Right hindlimb (tissue), 1 donor: ENCODE data around the gene WNT8B.

ENCODE experiments used
- DNase-seq: peaks from one replicate; pipeline ENCODE4 v3.0.0-alpha.2; 2018

WNT8B gene, protein sequence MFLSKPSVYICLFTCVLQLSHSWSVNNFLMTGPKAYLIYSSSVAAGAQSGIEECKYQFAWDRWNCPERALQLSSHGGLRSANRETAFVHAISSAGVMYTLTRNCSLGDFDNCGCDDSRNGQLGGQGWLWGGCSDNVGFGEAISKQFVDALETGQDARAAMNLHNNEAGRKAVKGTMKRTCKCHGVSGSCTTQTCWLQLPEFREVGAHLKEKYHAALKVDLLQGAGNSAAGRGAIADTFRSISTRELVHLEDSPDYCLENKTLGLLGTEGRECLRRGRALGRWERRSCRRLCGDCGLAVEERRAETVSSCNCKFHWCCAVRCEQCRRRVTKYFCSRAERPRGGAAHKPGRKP

DNA sequence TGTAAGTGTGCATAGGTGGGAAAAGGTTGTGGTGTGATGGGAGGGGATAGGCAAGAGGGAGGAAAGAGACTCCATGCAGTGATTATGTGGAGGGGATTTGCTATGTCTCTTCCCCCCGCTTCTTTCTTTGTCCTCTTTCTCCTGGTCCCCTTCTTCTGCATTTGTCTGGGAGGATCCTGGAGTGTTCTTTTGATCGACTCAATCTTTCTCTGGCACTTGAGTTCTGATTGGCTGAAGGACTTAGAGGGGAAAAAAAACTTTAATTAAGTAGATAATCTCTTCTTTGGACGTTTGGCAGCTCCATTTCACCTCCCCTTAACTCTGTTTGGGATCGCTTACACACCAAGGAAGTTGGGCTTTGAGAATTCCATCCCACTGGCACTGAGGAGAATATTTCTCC is at the start of gene WNT8B:
TSS of gene WNT8B (plus strand) at position 301 of the 400 bp plus-strand sequence. CDS start 160 bp downstream, outside the sequence.
- DNase-seq = no peak

DNA sequence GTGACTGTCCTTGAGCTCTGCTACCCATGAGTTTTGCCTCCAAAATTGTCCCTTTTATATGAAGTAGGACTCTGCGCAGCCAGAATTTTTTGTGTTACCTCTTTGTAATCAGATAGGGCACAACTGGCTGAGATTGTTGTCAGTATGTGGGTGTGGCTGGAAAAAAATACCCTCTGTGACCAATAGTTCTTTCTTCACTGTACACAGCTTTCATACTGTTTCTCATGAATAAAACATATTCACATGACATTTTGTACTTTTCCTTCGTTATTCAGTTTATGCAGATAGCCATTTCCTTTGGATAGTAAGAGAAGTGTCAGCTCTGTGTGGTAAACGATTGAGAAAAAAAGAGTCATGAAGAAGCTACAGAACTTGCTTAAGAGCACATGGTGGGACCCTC is 49.6 kb upstream of the WNT8B start:
- DNase-seq = no peak

DNA sequence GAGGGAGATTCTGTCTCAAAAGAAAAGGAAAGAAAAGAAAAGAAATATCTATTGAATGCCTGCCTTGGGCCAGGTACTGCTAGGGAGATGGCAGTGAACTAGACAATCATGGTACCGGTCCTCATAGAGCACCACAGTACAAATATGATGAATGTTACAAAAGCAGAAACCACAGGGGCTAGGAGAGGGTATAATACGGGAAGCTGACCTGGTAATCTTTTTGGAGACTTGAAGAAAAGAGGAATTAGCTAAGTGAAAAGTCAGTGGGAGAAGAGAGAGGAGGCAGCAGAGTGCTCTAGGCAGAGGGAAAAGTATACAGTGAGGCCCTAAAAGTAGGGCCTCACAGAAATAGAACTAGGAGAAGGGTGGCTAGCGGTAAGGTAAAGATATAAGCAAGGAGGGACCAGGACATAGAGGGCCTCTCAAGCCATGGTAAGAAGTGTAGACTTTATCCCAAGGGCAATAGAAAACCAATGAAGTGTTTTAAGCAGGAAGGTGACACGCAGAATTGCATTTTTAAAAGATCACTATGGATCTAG is 42.8 kb upstream of the WNT8B start:
- DNase-seq = no peak

DNA sequence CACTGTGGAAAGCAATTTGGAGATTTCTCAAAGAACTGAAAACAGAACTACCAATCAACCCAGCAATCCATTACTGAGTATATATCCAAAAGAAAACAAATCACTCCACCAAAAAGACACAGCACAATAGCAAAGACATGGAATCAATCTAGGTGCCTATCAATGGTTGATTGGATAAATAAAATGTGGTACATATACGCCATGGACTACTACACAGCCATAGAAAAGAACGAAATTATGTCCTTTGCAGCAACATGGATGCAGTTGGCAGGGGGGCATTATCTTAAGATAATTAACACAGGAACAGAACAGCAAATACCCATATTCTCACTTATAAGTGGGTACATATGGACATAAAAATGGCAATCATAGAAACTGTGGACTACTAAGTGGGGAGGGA is 35.4 kb upstream of the WNT8B start:
- DNase-seq = no peak

DNA sequence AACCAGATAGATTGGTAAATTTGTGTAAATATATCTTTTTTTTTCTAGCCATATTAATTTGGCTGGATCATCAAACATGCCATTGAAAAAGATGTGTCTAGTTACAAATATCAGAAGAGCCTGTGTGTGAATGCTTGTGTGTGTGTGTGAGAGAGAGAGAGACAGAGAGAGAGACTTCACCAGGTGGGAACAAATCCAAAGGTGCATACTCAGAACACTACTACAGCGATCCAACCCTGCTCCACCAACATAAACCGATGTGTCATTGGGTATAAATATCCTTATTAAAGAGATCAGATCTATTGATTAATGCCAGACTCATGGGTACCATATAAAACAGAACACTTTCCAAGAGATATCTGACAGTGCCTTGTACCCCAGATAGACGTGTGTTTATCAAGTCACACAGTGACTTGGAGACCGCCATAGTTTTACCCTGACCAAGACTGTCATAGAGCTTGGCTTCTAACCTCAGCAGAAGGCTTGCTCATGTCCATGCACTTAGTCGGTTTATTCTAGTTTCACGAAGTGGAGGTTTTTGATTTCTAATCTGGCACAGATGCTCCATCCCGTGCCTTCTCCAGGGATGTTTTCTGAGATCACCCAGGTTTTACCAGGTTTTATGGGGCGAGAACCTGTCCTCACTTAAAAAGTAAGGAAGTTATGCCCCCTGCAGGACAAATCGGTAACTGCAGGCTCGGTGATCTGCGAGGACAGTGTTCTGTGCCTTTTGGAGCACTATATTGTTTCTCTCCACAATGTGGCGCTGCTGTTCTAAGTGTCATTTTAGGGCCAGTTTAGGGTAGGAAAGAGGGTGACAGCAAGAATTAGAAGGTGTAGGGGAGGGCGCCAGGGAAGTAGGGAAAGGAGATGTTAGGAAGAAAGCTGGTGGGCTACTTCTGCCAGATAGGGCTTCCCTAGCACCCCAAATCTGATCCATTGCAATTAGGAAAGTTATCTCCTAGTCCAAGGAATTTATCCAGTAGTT is 29.3 kb upstream of the WNT8B start:
- peak; percentile 90 for DNase-seq

DNA sequence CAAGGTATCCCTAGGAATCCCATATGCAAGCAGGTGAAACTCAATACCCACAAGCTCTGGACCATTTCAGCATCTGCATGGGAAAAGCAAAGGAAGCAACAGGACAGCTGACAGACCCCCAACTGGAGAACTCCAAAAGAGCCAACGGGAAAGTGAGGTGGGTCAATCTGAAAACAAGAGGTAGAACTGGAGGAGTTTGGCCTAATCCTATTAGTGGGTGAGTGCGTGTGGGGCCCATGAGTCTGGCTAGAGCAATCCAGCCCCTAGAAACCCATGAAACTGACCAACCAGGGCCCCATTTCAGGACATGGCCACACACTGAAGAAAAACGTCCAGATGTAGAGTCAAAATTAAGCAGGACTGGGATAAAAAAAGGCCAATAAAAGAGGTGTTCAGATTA is 26.6 kb upstream of the WNT8B start:
- DNase-seq = no peak

DNA sequence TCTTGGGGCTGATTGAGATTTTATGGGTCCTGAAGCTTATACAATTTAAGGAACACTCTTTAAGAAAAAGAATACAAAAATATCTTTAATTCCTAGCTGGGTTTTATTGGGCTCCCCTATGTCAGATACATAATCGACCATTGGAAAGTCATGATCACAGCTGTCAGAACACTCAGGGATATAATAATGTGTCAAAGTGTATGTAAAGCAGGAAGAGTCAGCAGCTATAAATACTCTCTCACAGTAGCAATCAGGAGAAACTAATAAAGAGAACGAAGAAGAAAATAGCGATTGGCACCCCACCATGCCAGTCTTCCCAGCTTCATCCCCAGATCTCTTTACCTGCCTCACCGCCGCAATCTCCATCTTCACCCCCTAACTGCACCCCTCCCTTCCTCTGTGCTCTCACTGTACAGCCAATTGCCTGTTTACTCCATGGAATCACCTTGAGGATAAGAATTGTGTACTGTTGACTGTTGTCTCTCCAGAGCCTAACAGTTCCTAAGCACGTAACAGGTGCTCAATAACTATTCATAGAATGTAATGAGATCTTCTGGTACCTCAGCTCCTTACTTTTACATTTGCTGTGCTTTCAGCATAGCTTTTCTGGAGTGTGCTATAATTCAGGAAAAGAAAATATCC is 24.0 kb upstream of the WNT8B start:
- DNase-seq = no peak

DNA sequence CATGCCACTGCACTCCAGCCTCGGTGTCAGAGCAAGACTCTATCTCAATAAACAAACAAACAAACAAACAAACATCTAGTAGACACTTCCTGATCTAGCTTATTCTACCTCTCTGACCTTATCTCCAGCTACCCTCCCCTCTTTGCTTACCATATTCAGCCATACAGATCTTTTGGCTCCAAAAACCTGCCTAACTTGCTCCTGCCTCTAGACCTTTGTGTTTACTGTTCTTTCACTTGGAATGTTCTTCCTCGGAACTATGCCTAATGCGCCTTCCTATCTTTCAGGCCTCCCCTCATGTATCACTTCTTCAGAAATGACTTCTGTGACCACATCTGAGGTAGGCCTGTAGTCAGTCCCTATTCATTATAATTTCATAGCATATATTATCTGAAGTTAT is 20.3 kb upstream of the WNT8B start:
- no peak for DNase-seq

DNA sequence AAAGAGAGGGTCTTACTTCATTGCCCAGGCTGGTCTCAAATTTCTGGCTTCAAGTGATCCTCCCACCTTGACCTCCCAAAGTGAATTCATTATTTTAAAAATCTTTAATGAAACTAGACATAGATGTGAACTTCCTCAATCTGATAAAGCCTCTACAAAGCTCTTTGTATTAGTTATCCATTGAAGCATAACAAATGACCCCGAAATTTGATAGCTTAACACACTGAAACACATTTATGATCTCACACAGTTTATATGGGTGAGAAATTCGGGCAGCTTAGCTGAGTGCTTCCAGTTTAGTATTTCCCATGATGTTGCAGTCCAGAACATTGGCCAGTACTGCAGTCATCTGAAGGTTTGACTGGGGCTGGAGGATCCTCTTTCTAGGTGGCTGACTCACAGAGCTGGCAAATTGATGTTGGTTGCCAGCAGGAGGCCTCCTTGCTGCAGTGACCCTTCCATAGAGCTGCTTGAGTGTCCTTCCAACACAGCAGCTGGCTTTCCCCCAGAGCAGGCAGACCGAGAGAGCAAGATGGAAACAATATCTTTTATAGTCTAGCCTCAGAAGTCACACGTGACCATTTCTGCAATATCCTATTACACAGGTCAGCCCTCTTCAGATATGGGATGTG is 16.6 kb upstream of the WNT8B start:
- no peak for DNase-seq

DNA sequence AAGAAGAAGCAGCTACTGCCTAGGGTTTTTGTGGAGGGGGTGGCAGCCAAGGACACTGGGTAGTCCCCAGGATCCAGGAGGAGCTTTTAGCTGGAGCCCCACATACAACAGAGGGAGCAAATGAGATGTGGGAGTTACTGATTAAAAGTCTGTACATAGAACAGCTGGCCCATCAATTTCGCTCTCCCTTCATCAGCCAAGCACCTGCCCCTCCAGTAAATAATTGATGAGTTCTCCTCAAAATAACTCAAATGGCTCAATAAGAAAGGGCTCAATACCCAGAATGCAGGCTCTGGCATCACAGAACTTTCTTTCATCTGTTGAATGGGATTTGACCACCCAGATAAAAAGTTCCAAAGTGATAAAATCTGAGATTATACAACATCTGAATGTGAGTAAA is 15.1 kb upstream of the WNT8B start:
- DNase-seq = no peak

DNA sequence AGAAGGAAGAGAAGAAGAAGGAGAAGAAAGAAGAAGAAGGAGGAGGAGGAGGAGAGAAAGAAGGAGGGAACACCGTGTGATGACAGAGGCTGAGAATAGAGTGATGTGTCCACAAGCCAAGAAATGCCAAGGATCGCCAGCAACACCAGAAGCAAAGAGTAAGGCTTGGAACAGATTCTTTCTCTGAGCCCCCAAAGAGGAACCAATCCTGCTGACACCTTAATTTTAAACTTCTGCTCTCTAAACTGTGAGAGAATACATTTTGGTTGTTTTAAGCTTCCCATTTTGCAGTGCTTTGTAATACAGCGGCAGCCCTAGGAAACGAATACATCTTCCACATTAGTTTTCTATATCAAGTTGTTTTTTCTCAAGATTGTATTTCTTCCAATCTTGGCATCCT is 13.9 kb upstream of the WNT8B start:
- DNase-seq = no peak

DNA sequence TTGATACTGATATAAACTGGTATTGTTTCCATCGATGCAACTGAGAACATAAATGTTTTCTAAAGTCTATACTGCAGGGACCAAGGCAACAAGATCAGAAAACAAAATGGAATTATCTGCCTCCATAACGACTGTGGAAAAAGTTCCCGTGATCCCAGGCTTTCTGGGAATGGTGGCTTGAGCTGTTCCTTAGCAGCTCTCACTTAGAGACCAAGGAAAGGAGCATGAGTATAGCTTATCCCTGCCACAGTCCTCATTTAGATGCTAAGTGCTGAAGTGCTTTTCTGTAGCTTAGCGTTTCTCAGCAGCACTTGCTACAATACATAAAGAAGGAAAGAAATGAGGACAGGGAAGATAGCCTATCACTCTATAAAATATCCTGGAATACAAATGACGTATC is 5.5 kb downstream of the WNT8B start:
- no peak for DNase-seq

DNA sequence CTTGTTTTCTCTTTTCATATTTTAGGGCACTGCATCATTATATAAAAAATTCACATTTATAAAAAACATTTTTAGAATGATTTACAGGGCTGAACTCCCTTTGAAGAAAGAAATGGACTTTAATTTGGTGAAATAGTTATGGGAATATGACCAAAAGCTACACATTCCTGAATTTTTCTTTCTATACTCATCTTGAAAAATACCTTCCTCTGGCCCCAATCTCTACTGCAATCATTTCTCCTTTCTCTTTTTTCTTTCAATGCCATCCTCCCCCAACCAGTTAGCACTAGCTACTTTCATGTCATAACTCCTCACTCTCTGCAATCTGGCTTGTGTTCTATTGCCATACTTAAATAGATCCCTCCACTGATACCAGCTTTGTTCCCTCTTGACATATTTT is 6.2 kb downstream of the WNT8B start:
- DNase-seq = no peak

DNA sequence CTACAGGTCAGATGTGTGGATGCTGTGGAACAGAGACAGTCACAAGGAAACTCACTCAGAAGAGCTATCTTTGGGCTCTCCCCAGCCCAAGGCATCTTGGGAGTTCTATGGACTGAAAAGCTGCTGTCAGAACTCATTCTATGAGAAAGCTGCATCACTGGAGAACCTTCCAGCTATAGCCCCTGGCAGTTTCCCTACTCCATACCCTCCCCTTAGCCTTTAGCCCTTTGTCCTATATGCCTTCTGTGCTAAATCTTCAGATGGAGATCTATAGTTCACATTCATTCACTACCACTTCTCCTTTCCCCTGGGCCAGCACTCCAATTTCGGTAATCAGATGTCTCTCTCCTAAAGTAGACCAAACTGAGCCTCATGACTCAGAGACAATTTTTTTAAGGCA is 6.9 kb downstream of the WNT8B start:
- DNase-seq = no peak

DNA sequence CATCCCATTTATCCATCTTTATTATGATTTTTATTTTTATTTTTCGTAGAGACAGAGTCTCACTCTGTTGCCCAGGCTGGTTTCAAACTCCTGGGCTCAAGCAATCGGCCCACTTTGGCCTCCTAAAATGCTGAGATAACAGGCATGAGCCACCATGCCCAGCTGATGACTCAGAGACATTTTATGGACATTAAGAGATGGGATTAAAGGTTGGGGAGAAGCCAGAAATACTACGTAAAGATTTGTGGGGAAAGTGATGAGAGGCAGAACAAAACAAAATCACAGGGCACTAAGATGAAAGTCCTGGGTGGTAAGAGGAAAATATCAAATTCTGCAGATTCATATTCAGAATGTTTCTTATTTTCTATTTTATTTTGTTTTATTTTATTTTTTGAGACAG is 7.6 kb downstream of the WNT8B start:
- DNase-seq = no peak

DNA sequence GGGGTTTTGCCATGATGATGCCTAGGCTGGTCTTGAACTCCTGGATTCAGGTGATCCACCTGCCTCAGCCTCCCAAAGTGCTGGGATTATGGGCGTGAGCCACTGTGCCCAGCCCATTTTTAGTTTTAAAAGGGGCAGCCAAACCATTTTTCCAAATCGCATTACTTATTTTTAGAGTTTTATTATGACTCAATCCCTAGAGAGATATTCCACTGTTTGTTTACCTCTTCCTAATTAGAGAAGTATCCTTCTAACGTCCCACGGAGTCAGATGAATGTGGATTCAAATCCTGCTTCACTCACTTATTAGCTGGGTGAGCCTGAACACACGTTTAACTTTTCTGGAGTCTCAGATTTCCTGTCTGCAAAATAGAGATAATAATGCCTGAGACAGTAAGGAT is 15.2 kb downstream of the WNT8B start:
- no peak for DNase-seq

DNA sequence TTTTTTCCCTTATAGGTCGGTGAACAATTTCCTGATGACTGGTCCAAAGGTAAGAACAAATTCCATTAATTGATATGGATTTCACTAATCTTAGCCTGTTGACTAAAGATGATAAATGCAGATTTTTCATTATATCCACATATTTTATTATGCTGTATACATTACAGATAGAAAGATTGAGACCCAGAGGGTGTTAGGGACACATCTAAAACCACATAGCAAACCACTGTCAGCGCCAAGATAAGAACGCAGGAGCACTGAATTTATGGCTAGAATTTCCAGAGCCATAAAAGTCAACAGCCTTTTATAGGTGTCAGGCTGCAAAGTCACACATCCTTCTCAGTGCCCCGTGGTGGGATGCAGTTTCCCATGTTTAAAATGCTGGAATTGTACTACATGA is 16.2 kb downstream of the WNT8B start:
- DNase-seq = no peak

DNA sequence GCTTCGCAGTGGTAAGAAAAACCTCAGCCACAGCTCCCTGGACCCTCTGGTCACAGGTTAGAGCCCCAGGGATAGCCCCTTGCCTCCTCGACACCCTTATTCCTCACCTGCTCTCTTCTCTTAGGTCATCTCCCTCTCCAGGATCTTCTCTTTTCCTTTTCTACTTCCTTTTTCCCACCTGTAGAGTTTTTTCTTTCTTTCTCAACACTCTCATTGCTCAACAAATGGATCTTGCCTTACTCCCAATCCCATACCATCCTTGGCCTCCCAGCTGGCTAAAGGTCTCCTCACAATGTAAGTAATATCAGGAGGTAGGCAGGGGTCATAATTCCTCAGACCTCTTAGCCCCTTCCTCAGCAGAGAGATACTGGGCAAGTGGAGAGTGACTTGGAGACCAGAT is 17.2 kb downstream of the WNT8B start:
- no peak for DNase-seq

DNA sequence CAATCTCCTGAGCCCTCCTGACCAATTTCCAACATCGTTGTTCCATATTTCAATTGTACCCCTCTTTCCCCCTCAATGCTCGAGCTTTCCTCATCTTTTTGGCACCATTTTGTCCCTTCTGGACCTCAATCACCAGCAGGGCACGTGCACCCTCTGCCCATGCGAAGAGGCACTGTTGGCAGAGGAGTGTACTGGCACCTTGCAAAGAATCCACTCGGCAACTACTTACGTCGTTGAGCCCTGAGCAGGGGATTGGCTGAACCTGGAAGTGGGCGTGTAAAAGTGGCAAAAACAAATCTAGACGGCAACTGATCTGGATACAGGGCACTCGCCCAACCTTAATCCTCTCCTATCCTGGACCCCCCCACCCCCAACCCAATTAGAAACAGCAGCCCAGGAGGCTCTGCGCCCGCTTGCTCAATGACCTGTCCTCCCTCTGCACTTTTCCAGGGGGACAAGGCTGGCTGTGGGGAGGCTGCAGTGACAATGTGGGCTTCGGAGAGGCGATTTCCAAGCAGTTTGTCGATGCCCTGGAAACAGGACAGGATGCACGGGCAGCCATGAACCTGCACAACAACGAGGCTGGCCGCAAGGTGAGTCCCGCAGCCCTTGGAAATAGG is 18.8 kb downstream of the WNT8B start:
- peak; percentile 90 for DNase-seq

DNA sequence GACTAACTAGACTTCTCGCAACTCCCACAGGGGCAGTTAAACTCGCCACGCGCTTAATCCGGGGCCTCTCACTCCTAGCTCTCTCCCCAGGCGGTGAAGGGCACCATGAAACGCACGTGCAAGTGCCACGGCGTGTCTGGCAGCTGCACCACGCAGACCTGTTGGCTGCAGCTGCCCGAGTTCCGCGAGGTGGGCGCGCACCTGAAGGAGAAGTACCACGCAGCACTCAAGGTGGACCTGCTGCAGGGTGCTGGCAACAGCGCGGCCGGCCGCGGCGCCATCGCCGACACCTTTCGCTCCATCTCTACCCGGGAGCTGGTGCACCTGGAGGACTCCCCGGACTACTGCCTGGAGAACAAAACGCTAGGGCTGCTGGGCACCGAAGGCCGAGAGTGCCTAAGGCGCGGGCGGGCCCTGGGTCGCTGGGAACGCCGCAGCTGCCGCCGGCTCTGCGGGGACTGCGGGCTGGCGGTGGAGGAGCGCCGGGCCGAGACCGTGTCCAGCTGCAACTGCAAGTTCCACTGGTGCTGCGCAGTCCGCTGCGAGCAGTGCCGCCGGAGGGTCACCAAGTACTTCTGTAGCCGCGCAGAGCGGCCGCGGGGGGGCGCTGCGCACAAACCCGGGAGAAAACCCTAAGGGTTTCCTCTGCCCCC is 19.5 kb downstream of the WNT8B start:
- DNase-seq = peak; percentile 67

DNA sequence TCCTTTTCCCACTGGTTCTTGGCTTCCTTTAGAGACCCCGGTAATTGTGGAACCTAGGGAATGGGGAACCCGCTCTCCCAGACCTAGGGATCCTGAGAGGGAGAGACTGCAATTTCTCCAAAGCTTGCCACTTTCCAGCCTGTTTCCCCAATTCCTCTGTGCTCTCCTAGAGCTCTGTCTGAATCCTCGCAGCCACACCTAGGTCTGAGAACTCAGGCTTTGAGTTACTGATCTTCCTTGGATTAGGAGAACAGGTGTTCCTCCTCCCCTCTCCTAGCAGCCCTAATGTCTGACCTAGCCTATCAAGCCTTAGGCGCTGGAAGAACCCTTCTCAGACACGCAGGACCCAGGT is 20.0 kb downstream of the WNT8B start:
- no peak for DNase-seq
